ENCODE measurements around the gene LHFPL2. TPM values are rescaled to one million over a fixed set of nuclear protein-coding genes. Genes with fewer than 3 reads are reported as not detected.

Gene LHFPL2
- polyA plus RNA-seq, 3 donors: 46.8 to 49.0 (median 48.5) TPM

GRCh38 chr5:78644741-78645300, 3.8 kb downstream of the LHFPL2 start:
- no peak for DNase-seq (ENCODE audit: low read depth in 3 of 3, low spot score in 2 of 3)

- no peak for DNase-seq (ENCODE audit: low read depth in 3 of 3, low spot score in 2 of 3)
Measured at GRCh38 chr5:78644129-78644528, 4.4 kb downstream of the LHFPL2 start.

GRCh38 chr5:78642701-78643100, 5.9 kb downstream of the LHFPL2 start:
- no peak for DNase-seq (ENCODE audit: low read depth in 3 of 3, low spot score in 2 of 3)

- DNase-seq (ENCODE audit: low read depth in 3 of 3, low spot score in 2 of 3): no peak
Measured at GRCh38 chr5:78640662-78641474, 7.7 kb downstream of the LHFPL2 start.

- DNase-seq (ENCODE audit: low read depth in 3 of 3, low spot score in 2 of 3): no peak
Measured at GRCh38 chr5:78639791-78640190, 8.8 kb downstream of the LHFPL2 start.

GRCh38 chr5:78638973-78639669, 9.5 kb downstream of the LHFPL2 start:
- no peak for DNase-seq (ENCODE audit: low read depth in 3 of 3, low spot score in 2 of 3)

- peak in 1 of 3 donors; percentile 74 for DNase-seq (ENCODE audit: low read depth in 3 of 3, low spot score in 2 of 3)
Measured at GRCh38 chr5:78638423-78638822, 10.1 kb downstream of the LHFPL2 start.

- no peak for DNase-seq (ENCODE audit: low read depth in 3 of 3, low spot score in 2 of 3)
Measured at GRCh38 chr5:78637468-78637867, 11.1 kb downstream of the LHFPL2 start.

GRCh38 chr5:78636682-78637081, 11.9 kb downstream of the LHFPL2 start:
- DNase-seq (ENCODE audit: low read depth in 3 of 3, low spot score in 2 of 3): no peak

- no peak for DNase-seq (ENCODE audit: low read depth in 3 of 3, low spot score in 2 of 3)
Measured at GRCh38 chr5:78634634-78635033, 13.9 kb downstream of the LHFPL2 start.

- no peak for DNase-seq (ENCODE audit: low read depth in 3 of 3, low spot score in 2 of 3)
Measured at GRCh38 chr5:78634229-78634628, 14.3 kb downstream of the LHFPL2 start.

GRCh38 chr5:78633700-78634099, 14.9 kb downstream of the LHFPL2 start:
- DNase-seq (ENCODE audit: low read depth in 3 of 3, low spot score in 2 of 3): no peak

GRCh38 chr5:78632467-78632866, 16.1 kb downstream of the LHFPL2 start:
- no peak for DNase-seq (ENCODE audit: low read depth in 3 of 3, low spot score in 2 of 3)

- DNase-seq (ENCODE audit: low read depth in 3 of 3, low spot score in 2 of 3): no peak
Measured at GRCh38 chr5:78631931-78632330, 16.6 kb downstream of the LHFPL2 start.

- DNase-seq (ENCODE audit: low read depth in 3 of 3, low spot score in 2 of 3): no peak
Measured at GRCh38 chr5:78630047-78630446, 18.5 kb downstream of the LHFPL2 start.

GRCh38 chr5:78629624-78630023, 18.9 kb downstream of the LHFPL2 start:
- no peak for DNase-seq (ENCODE audit: low read depth in 3 of 3, low spot score in 2 of 3)

- peak in 1 of 3 donors; percentile 69 for DNase-seq (ENCODE audit: low read depth in 3 of 3, low spot score in 2 of 3)
Measured at GRCh38 chr5:78628270-78628992, 20.1 kb downstream of the LHFPL2 start.

GRCh38 chr5:78627766-78628165, 20.8 kb downstream of the LHFPL2 start:
- no peak for DNase-seq (ENCODE audit: low read depth in 3 of 3, low spot score in 2 of 3)

GRCh38 chr5:78627175-78627574, 21.4 kb downstream of the LHFPL2 start:
- DNase-seq (ENCODE audit: low read depth in 3 of 3, low spot score in 2 of 3): no peak

- DNase-seq (ENCODE audit: low read depth in 3 of 3, low spot score in 2 of 3): no peak
Measured at GRCh38 chr5:78626009-78626571, 22.5 kb downstream of the LHFPL2 start.

GRCh38 chr5:78624992-78625391, 23.6 kb downstream of the LHFPL2 start:
- no peak for DNase-seq (ENCODE audit: low read depth in 3 of 3, low spot score in 2 of 3)

Data from right renal cortex interstitium (tissue), 3 donors.